Ishikawa (cell line): ENCODE data around the gene YIPF6.

Experiments
- CEBPB ChIP-seq: IDR thresholded peaks from 2 replicates; pipeline ENCODE4 v1.6.1; 2012
- CREB1 ChIP-seq: IDR thresholded peaks from 2 replicates; pipeline ENCODE4 v1.6.1; 2012; ENCODE audit warnings: low read depth
- EGR1 ChIP-seq: IDR thresholded peaks from 2 replicates; pipeline ENCODE4 v1.6.1; 2012
- EP300 ChIP-seq: IDR thresholded peaks from 2 replicates; pipeline ENCODE4 v1.6.1; 2012; ENCODE audit warnings: borderline replicate concordance
- FOXM1 ChIP-seq: IDR thresholded peaks from 2 replicates; pipeline ENCODE4 v1.6.1; 2012; ENCODE audit warnings: low read depth, borderline replicate concordance
- NFIC ChIP-seq: IDR thresholded peaks from 2 replicates; pipeline ENCODE4 v1.6.1; 2012
- RAD21 ChIP-seq: IDR thresholded peaks from 2 replicates; pipeline ENCODE4 v1.6.1; 2012; ENCODE audit warnings: low read depth
- TAF1 ChIP-seq: IDR thresholded peaks from 2 replicates; pipeline ENCODE4 v1.6.1; 2012; ENCODE audit warnings: low read depth, mild to moderate bottlenecking
- TCF12 ChIP-seq: IDR thresholded peaks from 2 replicates; pipeline ENCODE4 v1.6.1; 2012; ENCODE audit warnings: low read depth
- TEAD4 ChIP-seq: IDR thresholded peaks from 2 replicates; pipeline ENCODE4 v1.6.1; 2012
- USF1 ChIP-seq: IDR thresholded peaks from 2 replicates; pipeline ENCODE4 v1.6.1; 2012
- YY1 ChIP-seq: IDR thresholded peaks from 2 replicates; pipeline ENCODE4 v1.6.1; 2012; ENCODE audit warnings: low read depth
- ZBTB7A ChIP-seq: IDR thresholded peaks from 2 replicates; pipeline ENCODE4 v1.6.1; 2012; ENCODE audit warnings: low read depth
- TF ChIP-seq, protein P1 (sequence below): IDR thresholded peaks from 2 replicates; pipeline ENCODE4 v1.6.1; 2012; ENCODE audit warnings: low read depth, mild to moderate bottlenecking
- TF ChIP-seq, protein P2 (sequence below): IDR thresholded peaks from 2 replicates; pipeline ENCODE4 v1.6.1; 2012

The YIPF6 gene

DNA sequence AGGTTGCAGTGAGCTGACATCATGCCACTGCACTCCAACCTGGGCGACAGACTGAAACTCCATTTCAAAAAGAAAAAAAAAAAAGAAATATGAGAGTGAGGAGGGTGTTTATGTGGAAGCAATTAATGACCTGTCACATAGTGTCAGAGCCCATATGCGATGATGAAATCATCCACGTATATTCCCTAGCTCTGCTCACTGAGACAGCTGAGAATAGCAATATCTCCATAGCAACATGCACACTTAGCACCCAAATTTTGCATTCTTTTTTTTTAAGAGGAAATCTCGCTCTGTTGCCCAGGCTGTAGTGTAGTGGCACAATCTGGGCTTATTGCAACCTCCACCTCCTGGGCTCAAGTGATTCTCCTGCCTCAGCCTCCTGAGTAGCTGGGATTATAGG, 34.1 kb upstream of the YIPF6 start:
- TF ChIP-seq ZBTB7A (no peak), CEBPB (no peak), FOXM1 (no peak), RAD21 (no peak), TEAD4 (no peak), EP300 (no peak), TAF1 (no peak), YY1 (no peak), CREB1 (no peak), TCF12 (no peak), NFIC (no peak), USF1 (no peak), EGR1 (no peak)
- TF ChIP-seq, protein P1, sequence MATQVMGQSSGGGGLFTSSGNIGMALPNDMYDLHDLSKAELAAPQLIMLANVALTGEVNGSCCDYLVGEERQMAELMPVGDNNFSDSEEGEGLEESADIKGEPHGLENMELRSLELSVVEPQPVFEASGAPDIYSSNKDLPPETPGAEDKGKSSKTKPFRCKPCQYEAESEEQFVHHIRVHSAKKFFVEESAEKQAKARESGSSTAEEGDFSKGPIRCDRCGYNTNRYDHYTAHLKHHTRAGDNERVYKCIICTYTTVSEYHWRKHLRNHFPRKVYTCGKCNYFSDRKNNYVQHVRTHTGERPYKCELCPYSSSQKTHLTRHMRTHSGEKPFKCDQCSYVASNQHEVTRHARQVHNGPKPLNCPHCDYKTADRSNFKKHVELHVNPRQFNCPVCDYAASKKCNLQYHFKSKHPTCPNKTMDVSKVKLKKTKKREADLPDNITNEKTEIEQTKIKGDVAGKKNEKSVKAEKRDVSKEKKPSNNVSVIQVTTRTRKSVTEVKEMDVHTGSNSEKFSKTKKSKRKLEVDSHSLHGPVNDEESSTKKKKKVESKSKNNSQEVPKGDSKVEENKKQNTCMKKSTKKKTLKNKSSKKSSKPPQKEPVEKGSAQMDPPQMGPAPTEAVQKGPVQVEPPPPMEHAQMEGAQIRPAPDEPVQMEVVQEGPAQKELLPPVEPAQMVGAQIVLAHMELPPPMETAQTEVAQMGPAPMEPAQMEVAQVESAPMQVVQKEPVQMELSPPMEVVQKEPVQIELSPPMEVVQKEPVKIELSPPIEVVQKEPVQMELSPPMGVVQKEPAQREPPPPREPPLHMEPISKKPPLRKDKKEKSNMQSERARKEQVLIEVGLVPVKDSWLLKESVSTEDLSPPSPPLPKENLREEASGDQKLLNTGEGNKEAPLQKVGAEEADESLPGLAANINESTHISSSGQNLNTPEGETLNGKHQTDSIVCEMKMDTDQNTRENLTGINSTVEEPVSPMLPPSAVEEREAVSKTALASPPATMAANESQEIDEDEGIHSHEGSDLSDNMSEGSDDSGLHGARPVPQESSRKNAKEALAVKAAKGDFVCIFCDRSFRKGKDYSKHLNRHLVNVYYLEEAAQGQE, result no peak
- TF ChIP-seq, protein P2, sequence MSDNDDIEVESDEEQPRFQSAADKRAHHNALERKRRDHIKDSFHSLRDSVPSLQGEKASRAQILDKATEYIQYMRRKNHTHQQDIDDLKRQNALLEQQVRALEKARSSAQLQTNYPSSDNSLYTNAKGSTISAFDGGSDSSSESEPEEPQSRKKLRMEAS, result no peak

- TF ChIP-seq NFIC (no peak), TEAD4 (no peak), FOXM1 (no peak), ZBTB7A (no peak), CEBPB (no peak), YY1 (no peak), RAD21 (no peak), EP300 (no peak), CREB1 (no peak), EGR1 (no peak), TAF1 (no peak)
- TF ChIP-seq, protein P2, result no peak
These were observed 17.9 kb upstream of the YIPF6 start for GRCh38 chrX:68480969-68481368.

GRCh38 chrX:68487254-68487653, 11.6 kb upstream of the YIPF6 start:
- no peak for TF ChIP-seq RAD21
- TF ChIP-seq CEBPB, result no peak
- TF ChIP-seq ZBTB7A, result no peak
- no peak for TF ChIP-seq NFIC
- no peak for TF ChIP-seq CREB1
- no peak for TF ChIP-seq YY1
- no peak for TF ChIP-seq TAF1
- TF ChIP-seq EGR1, result no peak
- TF ChIP-seq USF1, result no peak
- TF ChIP-seq, protein P2, result no peak
- TF ChIP-seq EP300, result no peak
- TF ChIP-seq FOXM1, result no peak
- TF ChIP-seq, protein P1, result no peak
- no peak for TF ChIP-seq TCF12
- TF ChIP-seq TEAD4, result no peak

DNA sequence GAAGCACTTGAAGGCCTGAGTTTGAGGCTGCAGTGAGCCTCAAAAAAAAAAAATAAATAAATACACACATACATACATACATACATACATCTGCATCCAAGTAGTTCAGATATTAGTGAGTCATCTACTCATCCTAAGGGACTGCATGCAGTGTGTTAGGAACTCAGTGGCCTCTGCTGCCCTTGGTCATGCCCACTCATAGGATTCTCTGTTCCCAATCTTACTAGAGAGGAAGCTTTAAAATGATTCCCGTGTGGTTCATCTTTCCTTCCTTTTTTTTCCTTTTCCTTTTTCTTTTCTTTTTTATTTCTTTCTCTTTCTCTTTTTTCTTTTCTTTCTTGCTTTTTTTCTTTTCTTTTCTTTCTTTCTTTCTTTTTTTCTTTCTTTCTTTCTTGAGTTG, 10.9 kb upstream of the YIPF6 start:
- TF ChIP-seq FOXM1, result no peak
- no peak for TF ChIP-seq USF1
- TF ChIP-seq EGR1, result no peak
- TF ChIP-seq TAF1, result no peak
- TF ChIP-seq NFIC, result no peak

- TF ChIP-seq CEBPB, result no peak
- TF ChIP-seq, protein P2, result no peak
- TF ChIP-seq, protein P1, result no peak
- TF ChIP-seq TEAD4, result no peak
- no peak for TF ChIP-seq EGR1
- no peak for TF ChIP-seq EP300
- no peak for TF ChIP-seq CREB1
- no peak for TF ChIP-seq RAD21
- TF ChIP-seq ZBTB7A, result no peak
- no peak for TF ChIP-seq FOXM1
- TF ChIP-seq TAF1, result no peak
- TF ChIP-seq NFIC, result no peak
- no peak for TF ChIP-seq TCF12
- TF ChIP-seq YY1, result no peak
- TF ChIP-seq USF1, result no peak
These were observed 10.2 kb upstream of the YIPF6 start for GRCh38 chrX:68488657-68489056.
